ENCODE measurements around the gene ARL8B.

DNA sequence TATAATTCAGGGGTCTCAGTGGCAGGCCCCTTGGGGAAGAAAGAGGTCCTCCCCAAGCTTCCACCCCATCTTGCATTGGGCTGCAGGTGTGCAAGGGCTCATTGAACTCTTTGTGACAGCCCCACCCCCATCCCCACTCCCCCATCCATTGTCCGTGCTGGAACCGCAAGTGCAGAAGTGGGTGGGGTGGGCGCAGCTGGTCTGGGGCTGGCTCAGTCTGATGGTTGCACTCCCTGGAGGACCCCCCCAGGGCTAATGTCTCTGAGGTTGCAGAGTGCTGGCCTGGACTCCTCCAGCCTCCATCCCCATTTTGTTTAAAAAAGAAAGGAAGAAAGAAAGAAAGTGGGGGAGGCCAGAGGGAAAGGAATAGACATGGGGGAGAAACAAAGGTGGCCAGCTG, 42.3 kb upstream of the ARL8B start:
- no peak for TF ChIP-seq NFRKB (IDR thresholded peaks at IDR 0.05)
- TF ChIP-seq FOXM1 (IDR thresholded peaks at IDR 0.05; ENCODE audit: borderline replicate concordance) = no peak
